Activated T-helper 1 cell treated with Interleukin-2 at 50 U/mL for 16 hours (primary cell): ENCODE results near the gene SETD3.
A peak's percentile ranks its signal among the peaks of the same experiment; 100 is the strongest.

Experiments
- DNase-seq: peaks from one replicate; pipeline ENCODE4 v3.0.0-alpha.2; 2020; ENCODE audit warnings: low read depth

SETD3 gene

DNA sequence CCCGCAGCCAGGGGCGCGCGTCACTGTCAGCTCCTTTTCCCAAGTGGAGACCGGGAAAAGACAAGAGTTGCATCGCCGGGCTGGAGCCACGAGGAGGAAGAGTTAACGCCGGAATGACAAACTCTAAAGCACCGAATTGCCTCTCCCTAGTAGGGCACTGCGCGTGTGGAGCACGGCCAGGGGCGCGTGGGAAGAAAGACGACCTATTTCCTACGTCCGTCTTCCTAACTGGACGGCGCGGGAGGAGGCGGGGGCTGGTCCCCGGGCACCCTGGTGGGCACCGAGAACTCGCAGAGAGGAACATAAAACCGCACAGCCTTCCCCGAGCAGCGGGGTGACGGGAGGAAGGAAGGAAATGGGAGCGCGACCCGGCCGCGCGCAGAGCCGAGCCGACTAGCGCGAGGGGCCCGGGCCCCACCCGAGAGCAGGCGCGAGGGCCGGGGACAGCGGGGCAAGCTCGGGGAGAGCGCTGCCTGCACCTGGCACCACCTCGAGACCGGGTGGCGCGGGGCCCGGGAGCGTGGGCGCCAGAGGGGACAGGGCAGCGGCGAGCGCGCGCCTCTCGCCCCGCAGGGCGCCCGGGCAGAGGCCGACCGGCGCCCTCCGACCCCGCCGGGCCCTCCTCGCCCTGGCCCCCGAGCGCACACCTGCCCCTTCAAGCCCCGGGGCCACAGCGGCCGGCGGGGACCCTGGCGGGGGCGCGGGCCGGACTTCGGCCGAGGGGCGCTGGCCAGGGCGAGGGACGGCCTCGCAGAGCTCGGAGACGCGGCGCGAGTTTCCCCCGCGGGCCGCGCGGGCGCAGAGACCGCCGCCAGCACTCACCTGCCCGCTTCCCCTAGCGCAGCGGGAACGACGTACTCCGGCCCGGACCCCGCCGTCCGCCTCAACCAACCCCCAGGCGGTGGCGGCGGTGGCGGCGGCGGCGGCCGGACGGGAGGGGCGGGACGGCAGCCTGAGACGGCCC, at the start of gene SETD3:
Gene SETD3, minus strand, starts transcription at position 954 of the 964 bp plus-strand sequence. CDS start 15,054 bp downstream, outside the sequence.
- peak; percentile 11 for DNase-seq

DNA sequence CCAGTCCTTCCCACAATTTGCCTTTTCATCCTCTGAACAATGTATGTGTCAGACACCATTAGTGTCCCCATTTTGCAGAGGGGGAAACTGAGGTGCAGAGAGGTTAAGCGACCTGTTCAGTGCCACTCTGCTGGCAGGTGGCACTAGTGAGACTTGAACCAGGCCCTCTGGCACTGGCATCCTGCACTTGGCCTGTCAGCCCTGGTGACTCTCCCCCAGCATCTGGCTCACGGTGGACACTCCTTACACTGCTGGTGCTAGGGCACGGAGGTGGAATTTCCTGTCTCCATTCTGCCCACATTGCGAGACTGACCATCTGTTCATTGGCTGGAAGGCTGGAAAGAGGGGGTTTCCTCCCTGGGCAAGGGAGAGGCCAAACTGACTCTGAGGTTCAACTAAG, 49.2 kb upstream of the SETD3 start:
- no peak for DNase-seq

DNA sequence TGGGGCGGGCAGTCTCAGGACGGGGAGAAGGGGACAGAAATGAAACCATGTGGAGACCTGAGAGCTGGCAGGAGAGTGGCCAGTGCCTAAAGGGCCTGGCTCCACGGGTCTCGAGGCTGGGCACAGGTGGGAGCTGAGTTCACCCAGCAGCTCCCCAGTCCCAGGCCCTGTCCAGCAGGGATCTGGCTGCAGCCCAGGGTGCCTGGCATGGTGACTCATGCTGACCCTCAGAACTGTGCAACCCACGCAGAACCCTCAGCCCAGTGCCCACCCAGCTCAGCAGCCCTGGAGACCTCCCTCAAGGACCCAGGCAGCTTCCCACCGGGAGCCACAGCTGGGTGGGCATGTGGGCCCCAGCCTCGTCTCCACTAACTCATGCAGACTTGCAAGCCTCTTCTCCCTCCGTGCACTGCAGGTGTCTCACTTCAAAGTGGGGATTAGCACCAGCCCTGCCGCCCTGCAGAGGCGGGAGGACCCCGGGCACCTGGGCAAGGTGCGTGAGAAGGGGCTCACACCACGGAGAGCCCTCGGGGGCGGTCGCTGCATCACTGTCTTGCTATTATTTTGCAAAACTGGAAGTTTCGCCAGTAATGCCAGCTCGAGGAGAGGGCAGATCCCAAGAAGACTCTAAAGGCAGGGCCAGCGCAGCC, 46.9 kb upstream of the SETD3 start:
- DNase-seq: no peak

DNA sequence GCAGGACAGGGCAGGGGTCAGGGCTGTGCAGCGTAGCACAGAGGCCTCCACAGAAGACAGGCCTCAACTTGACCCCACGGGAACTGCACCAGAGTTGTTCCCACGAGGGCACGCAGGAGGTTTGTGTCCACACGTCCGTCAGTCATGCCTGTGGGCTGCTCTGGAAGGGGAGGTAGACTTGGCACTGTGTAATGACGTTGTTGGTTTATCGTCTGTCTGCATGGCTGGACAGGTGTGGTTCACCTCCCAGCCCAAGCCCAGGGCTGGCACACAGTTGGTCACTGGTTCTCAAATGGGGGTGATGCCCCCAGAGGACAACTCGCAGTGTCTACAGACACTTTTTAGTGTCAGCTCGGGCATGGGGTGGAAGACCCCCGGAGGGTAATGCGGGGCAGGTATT, 46.4 kb upstream of the SETD3 start:
- DNase-seq: no peak

DNA sequence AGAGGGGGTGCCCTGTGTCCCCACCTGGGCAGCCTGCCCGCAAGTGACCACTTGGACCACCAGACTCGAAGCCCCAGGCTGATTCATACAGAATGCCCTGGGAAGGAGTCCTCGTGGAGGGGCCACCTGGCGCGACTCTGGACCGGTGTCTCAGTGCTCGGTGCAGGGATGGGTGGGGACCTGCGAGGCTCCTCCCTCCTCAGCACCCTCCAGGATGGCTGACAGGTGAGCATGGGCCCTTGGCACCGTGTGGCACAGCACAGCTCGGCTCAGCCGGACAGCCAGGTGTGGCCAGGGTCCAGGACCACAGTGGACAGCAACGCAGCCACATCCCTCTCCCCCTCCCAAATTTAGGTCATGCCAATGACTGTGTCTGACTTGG, 45.0 kb upstream of the SETD3 start:
- DNase-seq: no peak

DNA sequence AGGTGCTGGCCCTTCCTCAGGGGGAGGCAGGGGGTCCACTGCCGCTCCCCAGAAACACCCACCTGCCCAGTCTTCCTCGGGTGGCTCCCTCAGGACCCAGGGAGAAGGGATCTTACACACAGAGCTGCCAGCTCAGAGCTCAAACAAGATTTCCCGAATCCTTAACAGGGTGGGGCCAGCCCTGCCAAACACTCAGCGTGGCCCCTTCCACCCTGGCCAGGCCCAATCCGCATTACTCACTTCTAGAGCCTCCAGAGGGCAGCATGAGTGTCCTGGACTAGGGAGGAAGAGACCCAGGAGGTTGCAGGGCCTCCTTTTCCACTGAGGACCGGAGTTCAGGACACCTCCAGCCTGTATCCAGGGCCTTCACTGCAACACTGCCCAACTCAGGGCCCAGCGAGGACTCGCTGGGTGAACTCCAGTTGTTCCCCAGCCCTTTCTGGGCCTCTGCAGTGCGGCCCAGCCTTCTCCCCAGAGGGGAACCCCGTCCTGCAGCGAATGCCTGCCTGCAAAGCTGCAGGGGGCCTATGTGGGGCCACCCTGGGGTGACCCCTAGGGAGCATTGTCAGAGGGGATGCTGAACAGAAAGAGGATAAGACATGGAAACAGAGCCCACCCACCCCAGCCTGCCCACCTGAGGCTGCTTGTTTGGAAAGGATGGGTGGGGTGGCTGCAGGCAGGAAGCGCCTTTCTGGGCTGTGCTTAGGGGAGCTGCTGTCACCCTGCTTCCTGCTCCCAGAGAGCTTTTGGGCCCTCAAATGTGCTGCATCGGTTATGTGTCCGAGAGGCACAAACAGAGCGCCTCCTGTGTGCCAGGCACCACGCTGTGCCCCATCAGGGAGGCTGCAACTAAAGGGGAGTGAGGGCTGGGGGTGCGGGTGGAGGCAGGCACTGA, 44.4 kb upstream of the SETD3 start:
- no peak for DNase-seq

DNA sequence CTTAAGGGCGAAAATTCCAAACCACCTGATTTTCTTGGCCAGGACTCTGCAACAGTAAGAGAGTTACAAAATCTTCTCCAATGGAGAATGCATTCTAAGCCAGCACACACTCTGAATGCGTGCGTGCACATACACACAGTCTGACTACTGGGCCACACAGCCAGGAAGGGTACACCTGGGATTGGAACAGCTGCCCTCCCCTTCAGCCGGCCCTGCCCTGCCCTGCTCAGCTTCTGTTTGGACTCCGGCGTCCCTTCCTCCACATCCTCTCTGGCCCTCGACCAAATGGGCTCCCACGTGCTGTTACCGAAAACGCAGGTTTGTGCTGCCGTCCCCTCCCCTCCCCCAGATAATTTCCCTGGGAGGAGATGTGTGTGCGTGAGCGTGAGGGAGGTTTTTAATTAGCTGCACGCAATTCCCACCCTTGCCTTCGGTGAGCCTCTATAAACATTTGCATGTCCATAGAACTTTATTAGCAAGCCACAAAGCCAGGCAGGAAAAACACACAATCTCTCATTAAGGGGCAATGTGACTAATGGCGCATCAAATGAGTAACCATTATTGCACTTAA, 43.5 kb upstream of the SETD3 start:
- DNase-seq: no peak

DNA sequence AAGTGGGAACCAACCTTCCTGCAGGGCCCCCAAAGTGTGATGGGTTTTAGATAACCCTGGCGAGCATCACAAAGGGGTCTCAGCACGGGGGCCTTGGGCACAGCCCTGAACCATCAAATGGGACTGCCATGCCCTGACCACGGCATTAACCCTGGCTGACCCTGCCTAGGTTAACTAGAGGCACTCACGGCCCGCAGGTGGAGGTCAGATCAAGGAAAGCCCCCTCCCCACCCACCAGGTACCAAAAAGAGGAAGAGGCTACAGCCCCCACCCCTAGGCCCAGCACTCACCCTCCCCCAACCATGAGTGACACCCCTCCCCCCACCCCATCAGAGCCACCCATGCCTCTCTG, 43.0 kb upstream of the SETD3 start:
- no peak for DNase-seq

DNA sequence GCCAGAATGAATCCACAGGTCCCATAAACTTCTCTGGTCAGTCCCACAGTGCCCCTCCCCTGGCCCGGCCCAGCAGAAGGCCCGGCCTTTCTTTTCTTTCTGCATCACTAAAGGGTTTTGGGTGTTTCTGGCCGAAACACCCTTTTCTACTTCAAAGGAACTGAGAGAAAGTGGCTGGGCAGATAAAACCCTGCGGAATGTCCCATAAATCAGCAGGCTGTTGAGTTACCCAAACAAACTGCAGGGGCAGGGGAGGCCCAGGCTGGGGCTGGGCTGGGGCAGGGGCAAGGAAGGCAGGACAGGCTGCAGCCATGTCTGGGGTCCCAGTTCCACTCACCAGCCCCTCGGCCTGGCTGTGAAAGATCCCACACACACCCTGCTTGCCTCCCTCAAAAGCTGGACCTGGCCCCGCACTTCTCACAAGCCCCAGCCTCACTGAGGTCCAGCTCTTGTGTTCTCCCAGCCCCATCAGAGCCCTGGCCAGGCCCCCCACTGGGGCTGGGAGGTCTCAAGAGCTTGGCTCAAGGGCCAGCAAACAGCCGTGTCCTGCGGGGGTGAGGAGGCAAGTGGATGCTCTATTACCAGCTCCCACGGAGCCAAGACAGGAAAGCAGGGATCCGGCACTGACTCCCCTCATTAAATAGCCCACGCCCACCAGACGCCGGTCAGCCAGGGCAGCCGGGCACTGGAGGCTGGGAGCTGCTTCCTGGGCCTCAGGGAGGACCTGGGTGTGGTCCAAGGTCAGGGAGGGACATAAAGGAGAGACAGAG, 42.5 kb upstream of the SETD3 start:
- no peak for DNase-seq

DNA sequence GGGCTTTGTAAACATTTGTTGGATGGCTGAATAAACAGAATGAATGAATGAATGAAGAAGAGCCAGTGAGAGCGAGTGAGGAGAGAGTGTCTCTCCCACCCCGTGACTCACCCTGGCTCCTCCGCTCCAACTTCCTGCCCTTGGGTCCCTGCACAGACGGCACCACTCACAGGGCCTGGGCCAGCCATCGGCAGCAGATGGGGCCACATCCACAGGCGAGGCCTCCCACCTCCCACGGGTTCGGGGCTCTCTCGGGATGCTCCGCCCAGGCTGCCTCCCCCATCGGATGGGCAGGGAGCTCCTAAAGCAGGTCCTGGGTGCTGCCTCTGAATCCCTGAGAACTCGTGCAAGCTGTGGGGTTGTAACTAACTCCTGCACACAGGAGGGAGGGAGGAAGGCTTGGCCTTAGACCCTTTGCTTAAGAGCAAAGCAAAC, 41.8 kb upstream of the SETD3 start:
- DNase-seq: no peak

DNA sequence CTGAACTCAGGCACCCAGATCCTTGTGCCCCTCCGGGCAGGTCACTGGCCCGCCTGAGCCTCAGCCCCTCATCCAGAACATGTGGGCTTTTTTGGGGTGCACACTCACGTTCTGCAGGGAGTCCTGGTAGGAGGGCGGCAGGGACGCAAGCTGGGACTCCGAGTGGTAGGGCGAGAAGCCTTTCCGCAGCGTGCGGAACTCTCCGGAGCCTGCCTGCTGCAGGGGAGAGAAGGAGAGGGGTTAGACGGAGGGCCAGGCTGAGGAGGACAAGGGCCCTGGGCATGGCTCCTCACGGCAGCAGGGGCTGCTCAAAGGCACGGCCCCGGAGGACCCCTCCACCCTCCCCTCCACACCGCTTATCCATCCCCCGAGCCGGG, 41.4 kb upstream of the SETD3 start:
- no peak for DNase-seq

DNA sequence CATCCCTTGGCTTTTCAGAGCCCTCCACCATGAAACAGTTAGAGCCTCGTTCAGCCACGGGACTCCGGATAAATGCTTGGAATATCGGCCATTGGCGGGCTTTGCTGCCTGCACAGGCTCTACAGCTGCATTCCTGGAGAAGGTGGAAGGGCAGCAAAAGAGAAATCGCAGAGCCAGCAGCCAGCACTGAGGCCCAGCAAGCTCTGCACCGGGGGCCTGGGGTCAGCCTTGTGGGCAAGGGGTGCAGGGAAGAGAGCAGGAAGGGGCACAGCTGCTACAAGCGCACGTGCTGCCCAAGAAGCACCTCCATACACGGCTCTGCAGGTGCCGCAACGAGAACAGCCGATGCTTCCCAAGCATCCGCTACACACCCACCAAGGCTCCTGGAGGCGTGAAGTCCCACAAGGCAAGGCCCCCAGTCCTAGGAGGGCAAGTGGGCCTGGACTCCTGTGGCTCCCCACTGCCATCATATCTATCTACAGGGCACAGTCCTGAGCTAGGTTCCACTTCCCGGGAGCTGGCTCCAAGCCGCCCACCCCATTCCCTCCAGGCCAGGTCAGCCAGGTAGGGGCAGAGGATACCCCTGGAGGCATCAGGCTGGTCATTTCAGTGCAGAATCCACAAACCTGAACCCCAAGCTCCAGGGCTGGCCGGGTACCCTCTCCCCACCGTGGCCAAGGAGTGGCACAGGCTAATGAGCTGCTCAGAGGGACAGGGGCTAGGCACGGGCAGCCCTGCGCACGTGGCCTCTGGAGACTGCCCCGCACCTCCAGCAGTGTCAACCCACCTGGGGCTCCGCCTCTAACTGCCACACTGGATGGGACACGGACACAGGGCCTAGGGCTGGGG, 40.7 kb upstream of the SETD3 start:
- DNase-seq: no peak

DNA sequence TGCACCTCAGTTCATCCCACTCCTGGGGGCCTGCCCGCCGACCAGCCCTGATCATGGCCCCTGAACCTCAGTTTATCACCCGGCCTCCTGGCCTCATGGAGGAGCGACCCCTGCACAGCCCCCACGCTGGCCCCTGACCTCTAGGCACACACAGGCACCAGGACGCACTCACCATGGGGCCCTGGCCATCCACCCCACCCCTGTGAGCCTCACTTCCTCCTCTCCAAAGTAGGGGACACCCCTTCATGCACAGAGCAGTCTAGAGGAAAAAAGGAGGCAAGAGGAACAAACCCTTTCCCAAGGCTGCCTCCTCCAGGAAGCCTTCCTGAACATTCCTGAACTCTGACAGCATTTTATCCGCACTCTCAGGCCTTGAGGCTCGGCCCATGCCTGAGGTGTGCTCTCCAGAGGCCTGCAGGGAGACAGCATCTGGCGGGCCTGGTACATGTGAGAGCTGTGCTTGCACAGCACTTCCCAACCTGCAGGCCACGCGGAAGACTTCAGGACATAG, 40.0 kb upstream of the SETD3 start:
- DNase-seq: no peak

DNA sequence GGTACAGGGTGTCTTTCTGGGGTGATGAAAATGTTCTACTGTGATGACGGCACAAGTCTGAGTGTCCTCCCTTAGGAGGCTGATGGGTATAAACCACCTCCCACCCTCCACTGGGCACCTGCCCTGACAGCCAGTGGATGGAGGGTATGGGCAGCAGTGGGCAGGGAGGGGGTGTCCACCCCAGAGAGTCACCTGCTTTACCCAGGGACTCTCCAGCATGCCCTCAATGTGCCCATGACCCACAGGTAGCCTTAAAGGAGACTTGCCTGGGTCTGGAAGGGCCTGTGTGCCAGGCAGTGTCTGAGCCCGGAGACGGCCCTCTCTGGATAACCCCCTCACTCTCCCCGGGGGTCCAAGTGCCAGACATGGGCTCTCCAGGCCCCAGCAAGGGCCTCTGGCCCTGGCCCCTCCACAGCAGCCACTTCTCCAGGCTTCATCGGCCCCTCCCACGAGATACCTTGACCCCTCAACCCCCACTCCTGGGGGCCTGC, 39.3 kb upstream of the SETD3 start:
- DNase-seq: no peak

DNA sequence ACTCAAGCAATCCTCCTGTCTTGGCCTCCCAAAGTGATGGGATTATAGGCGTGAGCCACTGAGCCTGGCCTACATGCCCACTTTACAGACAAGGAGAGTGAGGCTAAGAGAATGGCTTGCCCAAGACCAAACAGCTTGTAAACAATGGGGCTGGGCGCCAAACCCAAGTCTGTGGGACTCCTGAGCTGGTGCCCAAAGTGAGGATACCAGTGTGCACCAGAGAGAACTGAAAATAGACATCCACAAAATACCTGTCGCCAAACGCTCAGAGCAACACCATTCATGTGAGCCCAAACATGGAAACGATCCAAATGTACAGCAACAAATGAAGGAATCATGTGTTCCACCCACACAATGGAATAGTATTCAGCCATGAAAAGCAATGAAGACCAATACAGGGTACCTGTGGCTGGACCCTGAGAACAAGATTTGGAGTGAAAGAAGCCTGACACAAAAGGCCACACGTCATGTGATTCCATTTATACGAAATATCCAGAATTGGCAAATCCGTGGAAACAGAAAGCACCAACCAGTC, 38.8 kb upstream of the SETD3 start:
- no peak for DNase-seq

DNA sequence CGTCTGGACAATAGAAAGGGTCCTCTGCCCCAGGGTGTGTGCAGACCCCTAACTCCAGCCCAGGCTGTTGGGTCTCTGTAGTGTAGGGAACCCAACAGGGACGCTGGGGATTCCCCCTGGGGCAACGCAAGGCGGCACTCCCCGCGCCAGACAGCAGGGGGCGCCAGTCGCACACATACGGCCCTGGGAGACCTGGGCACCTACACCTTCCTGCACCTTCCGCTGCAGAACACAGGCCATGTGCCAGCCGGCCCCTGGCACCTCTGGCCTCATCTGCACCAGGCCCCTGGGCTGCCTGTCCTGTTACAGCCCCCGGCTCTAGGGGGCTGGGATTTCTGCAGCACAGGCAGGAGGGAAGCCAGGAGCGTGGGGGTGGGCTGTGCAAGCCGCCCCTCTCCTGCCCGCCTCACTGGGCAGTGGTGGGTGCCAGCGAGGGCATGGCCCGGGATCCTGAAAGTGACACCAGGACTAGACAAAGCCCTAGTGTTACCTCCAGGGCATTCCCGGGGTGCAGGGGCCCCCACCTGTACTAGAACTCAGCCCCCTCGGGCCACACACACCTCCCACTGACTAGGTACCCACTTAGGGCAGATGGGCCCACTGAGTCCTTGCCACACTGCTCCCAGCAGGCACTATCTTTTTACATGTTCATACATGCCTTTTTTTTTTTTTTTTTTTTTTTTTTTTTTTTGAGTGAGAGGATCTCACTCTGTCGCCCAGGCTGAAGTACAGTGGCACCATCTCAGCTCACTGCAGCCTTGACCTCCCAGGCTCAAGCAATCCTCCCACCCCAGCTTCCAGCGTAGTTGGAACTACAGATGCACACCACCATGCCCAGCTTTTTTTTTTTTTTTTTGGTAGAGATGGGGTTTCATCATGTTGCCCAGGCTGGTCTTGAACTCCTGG, 38.0 kb upstream of the SETD3 start:
- peak; percentile 67 for DNase-seq

DNA sequence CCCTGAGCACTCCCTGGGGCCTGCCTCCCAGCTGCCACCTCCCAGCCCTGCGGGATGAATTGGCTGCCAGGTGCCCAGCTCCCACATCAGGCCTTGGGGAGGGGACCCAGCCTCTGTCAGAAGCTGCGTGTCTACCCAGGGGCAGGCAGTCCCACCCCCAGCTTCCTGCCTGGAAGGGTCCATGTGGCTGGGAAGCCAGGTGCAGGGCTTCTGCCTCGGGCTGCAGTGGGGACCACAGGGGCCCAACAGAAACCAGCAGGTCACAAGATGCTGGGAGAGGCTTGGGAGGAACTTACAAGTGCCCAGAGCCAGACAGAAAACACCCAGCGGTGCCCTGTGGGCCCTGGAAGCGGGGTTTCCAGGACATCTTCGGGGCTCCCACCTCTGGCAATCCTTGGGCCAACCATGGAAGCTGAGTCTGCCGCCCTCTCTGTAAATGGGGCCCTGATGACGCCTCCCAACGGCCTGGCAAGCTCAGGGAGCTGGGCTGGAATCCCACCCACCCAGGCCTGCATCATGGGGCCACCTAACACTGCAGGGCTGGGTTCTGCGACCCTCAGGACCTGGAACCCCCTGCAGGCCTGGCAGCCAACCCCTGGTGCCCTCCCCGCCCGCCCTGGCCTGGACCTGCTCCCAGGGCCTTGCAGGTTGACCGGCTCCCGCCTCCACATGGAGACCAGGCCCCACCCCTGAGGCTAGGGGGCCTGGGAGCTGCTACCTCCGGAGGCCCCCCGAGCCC, 37.2 kb upstream of the SETD3 start:
- DNase-seq: no peak
